Chondrocyte (in vitro differentiated cells): ENCODE results near the gene CCDC171. TPM values are rescaled to one million over a fixed set of nuclear protein-coding genes. Genes with fewer than 3 reads are reported as not detected.

Experiments
- DNase-seq: peaks from one replicate; pipeline ENCODE4 v3.0.0; 2021; ENCODE audit warnings: mixed read lengths, low spot score
- H3K27ac Mint-ChIP-seq: one replicate; pipeline ENCODE4 v1.8.0; 2021; ENCODE audit warnings: mild to moderate bottlenecking, moderate library complexity, mixed read lengths; ENCODE audit not compliant: unreplicated experiment
- H3K27me3 Mint-ChIP-seq: 2 replicates; pipeline ENCODE4 v1.8.0; 2021; ENCODE audit warnings: low read depth, mixed read lengths
- H3K36me3 Mint-ChIP-seq: 2 replicates; pipeline ENCODE4 v1.8.0; 2021; ENCODE audit warnings: low read depth, mixed read lengths
- H3K4me1 Mint-ChIP-seq: 2 replicates; pipeline ENCODE4 v1.8.0; 2021; ENCODE audit warnings: low read depth, mild to moderate bottlenecking, mixed read lengths
- H3K4me3 Mint-ChIP-seq: one replicate; pipeline ENCODE4 v1.8.0; 2021; ENCODE audit warnings: mild to moderate bottlenecking, moderate library complexity, mixed read lengths; ENCODE audit not compliant: unreplicated experiment
- H3K9me3 Mint-ChIP-seq: 2 replicates; pipeline ENCODE4 v1.8.0; 2021; ENCODE audit warnings: low read depth, mixed read lengths
- total RNA-seq: library from RNA; stranded (reverse); gene quantifications from 3 replicates; pipeline ENCODE4 v1.2.1, GENCODE V29; 2021
- TF ChIP-seq, protein P1 (sequence below): fragments of 200-600 bp; sonication (generic); IDR thresholded peaks from 2 replicates; pipeline ENCODE4 v1.5.0; 2021; ENCODE audit warnings: antibody characterized with exemption, mild to moderate bottlenecking, moderate library complexity

The CCDC171 gene
- total RNA-seq, 1 donor from 2014 or later, result 3.2 TPM

GRCh38 chr9:15909297-15909696 is 356.5 kb downstream of the CCDC171 start:
- Mint-ChIP-seq H3K4me1 (peaks cover 3% of the 10 kb centered on the region), H3K27me3 (no peaks in the 10 kb centered on the region), H3K27ac (no peak overlapping the region), H3K4me3 (no peak overlapping the region), H3K36me3 (peaks cover 5% of the 10 kb centered on the region), H3K9me3 (peaks cover 37% of the 10 kb centered on the region)
- no peak for DNase-seq
- TF ChIP-seq, protein P1, sequence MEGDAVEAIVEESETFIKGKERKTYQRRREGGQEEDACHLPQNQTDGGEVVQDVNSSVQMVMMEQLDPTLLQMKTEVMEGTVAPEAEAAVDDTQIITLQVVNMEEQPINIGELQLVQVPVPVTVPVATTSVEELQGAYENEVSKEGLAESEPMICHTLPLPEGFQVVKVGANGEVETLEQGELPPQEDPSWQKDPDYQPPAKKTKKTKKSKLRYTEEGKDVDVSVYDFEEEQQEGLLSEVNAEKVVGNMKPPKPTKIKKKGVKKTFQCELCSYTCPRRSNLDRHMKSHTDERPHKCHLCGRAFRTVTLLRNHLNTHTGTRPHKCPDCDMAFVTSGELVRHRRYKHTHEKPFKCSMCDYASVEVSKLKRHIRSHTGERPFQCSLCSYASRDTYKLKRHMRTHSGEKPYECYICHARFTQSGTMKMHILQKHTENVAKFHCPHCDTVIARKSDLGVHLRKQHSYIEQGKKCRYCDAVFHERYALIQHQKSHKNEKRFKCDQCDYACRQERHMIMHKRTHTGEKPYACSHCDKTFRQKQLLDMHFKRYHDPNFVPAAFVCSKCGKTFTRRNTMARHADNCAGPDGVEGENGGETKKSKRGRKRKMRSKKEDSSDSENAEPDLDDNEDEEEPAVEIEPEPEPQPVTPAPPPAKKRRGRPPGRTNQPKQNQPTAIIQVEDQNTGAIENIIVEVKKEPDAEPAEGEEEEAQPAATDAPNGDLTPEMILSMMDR, result no peak

DNA sequence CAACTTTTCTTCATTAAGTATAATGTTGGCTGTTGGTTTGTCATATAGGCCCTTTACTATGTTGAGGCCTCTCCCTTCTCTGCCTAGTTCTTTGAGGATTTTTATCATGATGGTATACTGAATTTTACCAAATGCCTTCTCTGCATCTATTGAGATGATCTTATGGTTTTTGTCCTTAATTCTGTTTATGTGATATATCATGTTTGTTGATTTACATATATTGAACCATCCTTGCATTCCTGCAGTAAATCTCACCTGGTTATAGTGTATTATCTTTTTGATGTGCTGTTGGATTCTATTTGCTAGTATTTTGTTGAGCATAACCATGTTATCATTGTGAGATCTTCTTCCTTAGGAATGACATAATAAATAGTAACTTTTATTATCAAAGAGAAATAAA is 362.9 kb downstream of the CCDC171 start:
- H3K36me3 Mint-ChIP-seq, result peaks cover 6% of the 10 kb centered on the region
- no peaks in the 10 kb centered on the region for H3K4me1 Mint-ChIP-seq
- H3K4me3 Mint-ChIP-seq, result no peak overlapping the region
- no peak overlapping the region for H3K27ac Mint-ChIP-seq
- H3K27me3 Mint-ChIP-seq, result no peaks in the 10 kb centered on the region
- no peak for DNase-seq
- TF ChIP-seq, protein P1, result no peak
- peaks cover 29% of the 10 kb centered on the region for H3K9me3 Mint-ChIP-seq

- DNase-seq, result no peak
- no peak overlapping the region for H3K4me3 Mint-ChIP-seq
- H3K9me3 Mint-ChIP-seq, result peaks cover 9% of the 10 kb centered on the region
- H3K4me1 Mint-ChIP-seq, result peaks cover 11% of the 10 kb centered on the region
- peaks cover 3% of the 10 kb centered on the region for H3K36me3 Mint-ChIP-seq
- no peak overlapping the region for H3K27ac Mint-ChIP-seq
- TF ChIP-seq, protein P1, result no peak
- no peaks in the 10 kb centered on the region for H3K27me3 Mint-ChIP-seq
Measured at GRCh38 chr9:15927161-15927560, 374.3 kb downstream of the CCDC171 start.

DNA sequence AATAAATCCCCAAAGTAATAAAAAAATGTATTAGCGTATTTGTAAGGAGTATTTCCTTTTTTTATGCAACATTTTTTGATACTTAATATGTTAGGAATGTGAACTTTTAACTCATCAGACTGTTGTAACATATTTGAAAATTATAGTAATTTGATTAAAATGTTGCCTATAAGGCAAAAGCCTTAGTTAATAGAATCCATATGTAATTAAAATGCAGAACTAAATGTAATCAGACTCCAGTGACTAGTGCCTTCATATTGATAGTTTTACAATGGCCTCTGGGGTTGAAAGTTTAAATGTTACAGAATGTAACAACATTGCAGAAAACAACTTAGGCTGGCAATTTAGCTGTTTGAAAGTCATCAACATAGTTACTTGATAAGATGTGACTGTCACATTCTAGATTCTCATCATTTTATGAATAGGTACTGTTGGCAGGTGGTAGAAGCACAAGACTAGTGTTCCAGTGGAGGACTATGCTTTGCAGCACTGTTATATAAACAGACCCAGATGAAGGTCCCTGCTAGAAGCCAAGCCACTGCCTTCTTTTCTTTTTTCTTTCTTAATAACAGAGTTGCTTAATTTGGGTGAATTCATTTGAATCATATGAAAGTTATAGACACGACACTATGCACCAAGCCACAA is 382.9 kb downstream of the CCDC171 start:
- Mint-ChIP-seq H3K27me3 (no peaks in the 10 kb centered on the region), H3K4me1 (peaks cover 36% of the 10 kb centered on the region)
- TF ChIP-seq, protein P1, result no peak

DNA sequence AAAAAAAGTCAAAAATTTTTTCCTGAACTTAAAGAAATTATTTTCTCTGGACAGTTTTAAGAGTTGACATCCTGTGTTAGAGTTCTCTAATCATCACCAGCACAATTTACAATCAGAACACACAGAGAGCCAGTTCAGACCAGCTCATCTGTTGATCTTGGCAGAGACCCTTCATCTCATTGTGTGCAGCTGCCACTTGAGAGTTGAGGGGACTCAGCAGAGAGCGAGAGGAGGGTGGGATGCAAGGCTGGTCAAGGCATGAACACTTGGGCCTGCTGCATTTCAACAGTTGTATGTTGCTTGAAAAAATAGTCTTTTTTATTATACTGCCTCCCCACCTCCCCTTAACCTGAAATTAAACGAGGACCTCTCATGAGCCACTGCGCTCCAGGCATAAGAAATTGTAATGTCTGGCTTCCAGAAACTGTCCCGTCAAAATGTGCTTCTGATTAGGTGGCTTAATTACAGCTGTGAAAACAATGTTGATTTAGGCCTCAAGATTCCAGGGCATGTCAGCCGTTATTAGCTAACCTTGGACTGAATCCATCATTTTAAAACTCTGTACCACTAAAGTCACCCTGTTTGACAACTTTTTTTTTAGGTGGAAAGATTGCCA is 383.6 kb downstream of the CCDC171 start:
- H3K36me3 Mint-ChIP-seq, result peaks cover 8% of the 10 kb centered on the region
- H3K27me3 Mint-ChIP-seq, result no peaks in the 10 kb centered on the region
- TF ChIP-seq, protein P1, result no peak
- peaks cover 33% of the 10 kb centered on the region for H3K4me1 Mint-ChIP-seq
- H3K4me3 Mint-ChIP-seq, result no peak overlapping the region
- DNase-seq, result no peak
- peaks cover 13% of the 10 kb centered on the region for H3K9me3 Mint-ChIP-seq
- H3K27ac Mint-ChIP-seq, result peak overlapping the region; percentile 82

More for the DNA sequence above, 382.9 kb downstream of the CCDC171 start:
- Mint-ChIP-seq H3K4me3 (no peak overlapping the region), H3K27ac (peak overlapping the region; percentile 82), H3K36me3 (peaks cover 8% of the 10 kb centered on the region), H3K9me3 (peaks cover 16% of the 10 kb centered on the region)
- DNase-seq, result no peak
